HG02610 (cell line): Measurements from ENCODE around the gene CLEC11A.
A peak's percentile ranks its signal among the peaks of the same experiment; 100 is the strongest.

Experiments used
- ATAC-seq: cut with Tn5 transposase; IDR thresholded peaks from one replicate; pipeline ENCODE4 v1.9.1; 2021; ENCODE audit warnings: mild to moderate bottlenecking, moderate library complexity; ENCODE audit not compliant: unreplicated experiment

Gene CLEC11A

DNA sequence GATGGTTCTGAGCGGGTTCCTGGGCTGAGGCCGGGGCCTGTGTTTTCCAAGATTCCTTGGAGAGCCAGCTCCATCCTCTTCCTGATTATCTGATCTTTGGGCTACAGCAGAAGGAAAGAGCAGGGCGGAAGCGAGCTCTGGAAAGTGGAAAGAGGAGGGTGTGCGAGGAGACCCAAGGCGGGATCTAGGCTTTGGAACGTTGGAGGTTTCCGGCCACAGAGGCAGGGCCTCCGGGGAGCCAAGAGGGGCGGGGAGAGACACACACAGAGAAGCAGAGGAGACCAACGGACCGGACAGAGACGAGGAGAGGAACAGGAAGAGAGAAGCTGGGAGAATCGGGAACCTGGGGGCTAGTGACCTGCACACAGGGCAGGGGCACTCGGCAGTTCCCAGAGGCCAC is at the start of gene CLEC11A:
TSS of gene CLEC11A (plus strand) at position 296 of the 400 bp plus-strand sequence. CDS start 162 bp downstream, outside the sequence.
- no peak for ATAC-seq

DNA sequence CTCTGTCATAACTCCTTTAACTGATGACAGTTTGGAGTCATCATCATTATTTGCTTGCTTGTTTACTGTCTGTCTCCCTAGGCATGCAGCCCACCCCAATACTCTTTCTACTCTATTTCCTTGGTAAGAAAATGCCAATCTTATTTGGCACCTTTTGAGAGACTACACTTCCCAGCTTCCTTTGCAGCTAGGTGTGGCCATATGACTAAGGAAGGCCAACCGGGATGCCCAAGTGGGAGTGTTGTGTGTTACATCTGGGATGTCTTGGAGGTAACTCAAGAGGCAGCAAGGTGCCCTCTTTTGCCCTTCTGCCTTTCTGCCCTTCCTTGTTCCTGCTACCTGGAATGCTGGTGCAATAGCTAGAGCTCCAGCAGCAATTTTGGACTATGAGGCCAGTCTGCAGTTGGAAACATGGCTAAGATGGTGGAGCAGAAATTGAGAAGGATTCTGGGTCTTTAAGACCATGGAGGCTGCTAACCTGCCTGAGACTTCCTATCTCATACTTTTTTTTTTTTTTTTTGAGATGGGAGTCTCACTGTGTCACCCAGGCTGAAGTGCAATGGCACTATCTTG is 46.5 kb upstream of the CLEC11A start:
- ATAC-seq: no peak

- ATAC-seq: no peak
Measured at GRCh38 chr19:50677636-50678035, 45.5 kb upstream of the CLEC11A start.

- ATAC-seq: no peak
Measured at GRCh38 chr19:50678323-50678722, 44.8 kb upstream of the CLEC11A start.

GRCh38 chr19:50679177-50680125 is 43.7 kb upstream of the CLEC11A start:
- peak; percentile 77 for ATAC-seq

DNA sequence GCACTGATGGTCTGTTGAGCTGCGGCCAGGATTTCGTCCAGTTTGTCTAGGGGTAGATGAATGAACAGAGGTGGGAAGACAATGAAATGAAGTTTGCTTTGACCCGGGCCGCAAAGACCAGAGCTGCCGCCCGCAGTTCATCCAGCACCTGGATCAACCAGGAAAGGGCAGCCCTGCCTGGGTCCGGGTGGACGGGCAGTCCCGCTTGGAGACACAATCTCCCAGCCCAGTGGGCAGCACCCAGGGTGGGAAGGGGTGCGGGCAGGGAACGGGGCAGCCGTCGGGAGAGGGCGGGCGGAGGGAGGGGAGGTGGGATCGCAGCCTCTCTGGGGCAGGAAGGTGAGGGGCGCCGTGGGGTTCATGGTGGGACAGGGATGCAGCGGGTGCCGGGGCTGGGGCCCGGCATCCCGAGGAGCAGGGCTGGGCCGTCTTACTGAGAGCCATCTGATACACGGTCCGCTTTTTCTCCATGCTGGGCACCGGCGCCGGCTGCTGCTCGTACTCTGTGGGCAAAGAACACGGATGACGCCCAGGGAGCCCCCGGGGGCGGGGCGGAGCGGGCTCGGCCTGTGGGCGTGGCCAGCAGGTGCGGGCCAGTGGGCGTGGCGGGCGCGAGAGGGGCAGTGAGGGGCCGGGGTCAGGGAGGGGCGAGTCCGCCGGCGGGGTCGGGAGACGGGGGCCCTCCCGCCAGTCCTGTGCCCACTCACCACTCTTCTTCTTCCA is 36.7 kb upstream of the CLEC11A start:
- no peak for ATAC-seq

DNA sequence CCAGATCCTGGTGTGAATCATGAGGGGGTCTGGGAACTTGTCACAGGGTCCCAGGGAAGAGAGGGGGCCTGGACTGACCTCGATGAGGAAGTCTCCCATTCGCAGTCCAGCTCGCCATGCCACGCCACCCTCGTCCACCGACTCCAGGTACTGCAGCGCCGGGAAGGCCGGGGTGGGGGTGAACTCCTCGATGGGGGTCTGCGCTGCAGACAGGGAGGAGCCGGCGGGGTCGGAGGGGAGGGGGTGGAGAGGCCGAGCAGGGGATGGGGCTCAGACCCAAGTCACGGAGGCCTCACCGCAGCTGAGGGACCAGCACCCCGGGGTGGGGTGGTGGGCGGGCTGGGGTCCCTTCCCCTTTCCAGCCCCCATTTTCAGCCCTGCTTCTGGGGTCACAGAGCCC is 34.4 kb upstream of the CLEC11A start:
- ATAC-seq: no peak

- ATAC-seq: no peak
Measured at GRCh38 chr19:50690439-50690838, 32.7 kb upstream of the CLEC11A start.

- ATAC-seq: no peak
Measured at GRCh38 chr19:50693064-50693975, 29.8 kb upstream of the CLEC11A start.

GRCh38 chr19:50694815-50695145 is 28.4 kb upstream of the CLEC11A start:
- ATAC-seq: no peak

DNA sequence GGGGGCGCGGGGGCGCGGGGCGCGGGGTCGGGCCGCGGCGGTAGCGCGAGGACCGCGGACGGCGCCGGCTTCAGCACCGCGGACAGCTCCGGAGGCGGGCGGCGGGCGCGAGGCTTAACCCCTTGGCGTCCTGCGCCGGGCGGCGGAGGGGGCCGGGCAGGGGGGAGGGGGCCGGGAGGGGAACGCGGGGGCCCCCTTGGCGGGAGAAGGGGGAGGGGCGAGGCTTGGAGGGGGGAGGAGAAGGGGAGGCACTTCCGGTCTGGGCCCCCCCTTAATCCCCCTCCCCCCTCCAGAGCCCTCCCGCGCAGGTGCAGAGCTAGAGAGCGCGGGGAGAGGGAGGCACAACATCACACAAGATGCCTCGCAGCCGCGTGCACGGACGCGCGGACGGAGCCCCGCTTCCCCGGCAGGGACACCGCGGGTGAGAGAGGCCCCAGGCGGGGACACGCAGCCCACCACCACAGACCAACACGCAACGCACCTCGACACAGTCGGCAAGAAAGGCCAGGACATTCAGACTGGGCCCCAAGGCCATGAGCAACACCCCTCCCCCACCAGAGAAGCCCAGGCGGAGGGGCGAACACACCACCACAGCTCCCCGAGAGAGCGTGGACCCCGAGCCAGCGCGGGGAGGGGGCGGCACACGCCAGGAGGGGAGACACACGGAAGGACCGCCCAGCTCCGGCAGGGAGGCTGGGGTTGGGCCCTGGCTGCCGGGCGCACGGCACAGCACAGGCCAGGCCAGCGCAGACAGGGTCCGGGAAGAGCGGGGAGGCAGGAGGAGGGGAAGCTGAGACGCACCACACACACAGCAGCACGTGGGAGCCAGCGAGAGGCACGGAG is 27.7 kb upstream of the CLEC11A start:
- no peak for ATAC-seq

GRCh38 chr19:50696094-50696483 is 27.1 kb upstream of the CLEC11A start:
- no peak for ATAC-seq

DNA sequence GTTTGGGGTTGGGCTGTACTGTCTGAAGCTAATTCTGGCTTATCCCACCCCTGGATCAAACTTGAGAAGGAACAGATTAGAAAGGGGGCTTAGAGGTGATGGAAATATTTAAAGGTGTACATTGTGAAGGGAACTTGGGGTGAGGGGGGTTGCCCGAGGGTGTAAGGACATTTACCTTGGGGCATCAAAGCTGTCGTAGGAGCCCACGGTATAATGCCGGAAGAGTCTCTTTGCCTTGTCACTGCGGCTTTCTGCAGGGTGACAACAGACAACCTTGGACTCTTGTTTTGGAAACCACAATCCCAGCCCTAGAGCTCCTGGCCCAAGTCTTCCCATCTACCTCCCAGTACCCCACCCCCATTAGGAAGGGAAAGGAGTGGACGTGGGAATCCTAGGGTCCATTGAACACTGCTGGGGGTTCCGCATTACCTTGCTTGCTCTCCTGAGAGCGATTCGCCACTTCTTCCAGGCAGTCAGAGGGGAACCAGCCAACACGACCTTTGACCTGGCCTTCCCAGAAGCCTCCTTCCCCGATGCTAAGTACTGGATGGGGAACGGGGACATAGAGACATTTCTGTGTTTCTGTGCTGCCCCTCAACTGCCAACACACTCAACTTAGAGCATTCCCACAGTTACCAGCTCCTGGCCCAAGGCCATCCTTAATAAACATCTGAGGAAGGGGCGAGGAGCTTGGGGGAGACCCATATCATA is 25.6 kb upstream of the CLEC11A start:
- no peak for ATAC-seq

GRCh38 chr19:50701367-50701985 is 21.7 kb upstream of the CLEC11A start:
- no peak for ATAC-seq

DNA sequence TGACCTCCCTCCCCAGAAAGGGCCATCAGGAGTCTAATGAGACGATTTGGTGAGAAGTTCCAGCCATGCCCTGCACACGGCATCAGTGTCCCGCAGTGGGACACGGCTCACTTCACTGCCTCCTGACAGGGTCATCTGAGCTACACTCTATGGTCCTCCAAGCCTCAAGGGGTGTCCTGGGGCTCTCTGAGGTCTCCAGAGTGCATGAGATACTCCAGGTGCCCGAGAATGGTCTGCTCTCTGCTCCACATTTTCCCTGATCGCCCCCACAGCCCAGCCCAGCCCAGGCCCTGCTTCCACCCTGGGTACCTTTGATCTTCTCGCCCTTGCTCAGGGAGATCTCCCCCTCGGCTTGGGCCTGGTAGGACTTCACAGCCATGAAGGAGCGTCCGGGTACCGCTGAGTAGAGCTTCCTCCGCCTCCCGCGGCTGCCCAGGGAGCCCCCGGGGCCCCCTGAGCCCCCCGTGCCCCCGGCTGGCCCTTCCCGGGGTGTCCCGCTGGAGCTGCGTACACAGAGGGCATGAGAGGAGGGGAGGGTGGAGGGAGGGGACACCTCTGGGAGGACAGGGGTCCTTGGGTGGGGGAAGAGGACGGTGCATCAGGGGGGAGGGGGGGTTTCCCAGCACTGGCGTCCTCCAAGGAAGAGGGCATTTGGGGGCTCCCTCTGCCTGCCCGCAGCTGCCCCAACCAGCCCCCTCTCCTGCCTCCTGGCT is 20.9 kb upstream of the CLEC11A start:
- ATAC-seq: no peak

- ATAC-seq: no peak
Measured at GRCh38 chr19:50702871-50703829, 20.0 kb upstream of the CLEC11A start.
